Measurements from ENCODE around the gene FGF12.

- TF ChIP-seq ZNF70 (CRISPR knock-in tag; IDR thresholded peaks at IDR 0.05) (no peak), CSRNP3 (CRISPR knock-in tag; IDR thresholded peaks at IDR 0.05) (no peak), PPARA (CRISPR knock-in tag; IDR thresholded peaks at IDR 0.05; ENCODE audit: borderline replicate concordance) (no peak), RARB (CRISPR knock-in tag; IDR thresholded peaks at IDR 0.05) (no peak), PATZ1 (CRISPR knock-in tag; IDR thresholded peaks at IDR 0.05; ENCODE audit: borderline replicate concordance) (no peak), ARNTL (CRISPR knock-in tag; IDR thresholded peaks at IDR 0.05; ENCODE audit: borderline replicate concordance, low read depth) (no peak)
These were observed 182.0 kb downstream of the FGF12 start for GRCh38 chr3:192545333-192545732.
